Measurements from ENCODE around the gene WDR31.

DNA sequence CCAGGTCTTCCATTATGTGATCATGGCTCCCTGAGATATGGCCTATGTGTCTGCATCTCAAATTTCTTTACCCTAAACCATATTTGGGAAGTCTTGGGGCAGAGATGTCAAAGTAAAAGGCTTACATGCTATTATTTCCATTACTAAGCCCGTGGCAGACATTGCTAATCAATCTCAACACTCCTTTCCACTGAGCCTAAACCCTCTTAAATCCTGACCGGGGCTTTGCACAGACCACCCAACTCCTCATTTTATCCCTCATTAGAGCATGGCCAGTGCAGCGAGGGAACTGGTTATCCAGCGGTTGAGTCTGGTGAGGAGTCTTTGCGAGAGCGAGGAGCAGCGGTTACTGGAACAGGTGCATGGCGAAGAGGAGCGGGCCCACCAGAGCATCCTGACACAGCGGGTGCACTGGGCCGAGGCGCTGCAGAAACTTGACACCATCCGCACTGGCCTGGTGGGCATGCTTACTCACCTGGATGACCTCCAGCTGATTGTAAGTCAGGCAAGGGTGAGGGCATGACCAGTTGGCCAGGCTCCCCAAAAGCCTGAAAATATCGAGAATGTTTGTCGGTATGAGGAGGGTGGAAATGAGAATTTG lies 20.3 kb upstream of the WDR31 start:
- TF ChIP-seq, protein P1, sequence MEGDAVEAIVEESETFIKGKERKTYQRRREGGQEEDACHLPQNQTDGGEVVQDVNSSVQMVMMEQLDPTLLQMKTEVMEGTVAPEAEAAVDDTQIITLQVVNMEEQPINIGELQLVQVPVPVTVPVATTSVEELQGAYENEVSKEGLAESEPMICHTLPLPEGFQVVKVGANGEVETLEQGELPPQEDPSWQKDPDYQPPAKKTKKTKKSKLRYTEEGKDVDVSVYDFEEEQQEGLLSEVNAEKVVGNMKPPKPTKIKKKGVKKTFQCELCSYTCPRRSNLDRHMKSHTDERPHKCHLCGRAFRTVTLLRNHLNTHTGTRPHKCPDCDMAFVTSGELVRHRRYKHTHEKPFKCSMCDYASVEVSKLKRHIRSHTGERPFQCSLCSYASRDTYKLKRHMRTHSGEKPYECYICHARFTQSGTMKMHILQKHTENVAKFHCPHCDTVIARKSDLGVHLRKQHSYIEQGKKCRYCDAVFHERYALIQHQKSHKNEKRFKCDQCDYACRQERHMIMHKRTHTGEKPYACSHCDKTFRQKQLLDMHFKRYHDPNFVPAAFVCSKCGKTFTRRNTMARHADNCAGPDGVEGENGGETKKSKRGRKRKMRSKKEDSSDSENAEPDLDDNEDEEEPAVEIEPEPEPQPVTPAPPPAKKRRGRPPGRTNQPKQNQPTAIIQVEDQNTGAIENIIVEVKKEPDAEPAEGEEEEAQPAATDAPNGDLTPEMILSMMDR (IDR thresholded peaks at IDR 0.05): no peak
- no peak for TF ChIP-seq POLR2A (IDR thresholded peaks at IDR 0.05; ENCODE audit: low read depth)
- no peak for TF ChIP-seq POLR2AphosphoS5 (IDR thresholded peaks at IDR 0.05)
- no peak for TF ChIP-seq EP300 (IDR thresholded peaks at IDR 0.05)
